ENCODE data around the gene TRAF2.

DNA sequence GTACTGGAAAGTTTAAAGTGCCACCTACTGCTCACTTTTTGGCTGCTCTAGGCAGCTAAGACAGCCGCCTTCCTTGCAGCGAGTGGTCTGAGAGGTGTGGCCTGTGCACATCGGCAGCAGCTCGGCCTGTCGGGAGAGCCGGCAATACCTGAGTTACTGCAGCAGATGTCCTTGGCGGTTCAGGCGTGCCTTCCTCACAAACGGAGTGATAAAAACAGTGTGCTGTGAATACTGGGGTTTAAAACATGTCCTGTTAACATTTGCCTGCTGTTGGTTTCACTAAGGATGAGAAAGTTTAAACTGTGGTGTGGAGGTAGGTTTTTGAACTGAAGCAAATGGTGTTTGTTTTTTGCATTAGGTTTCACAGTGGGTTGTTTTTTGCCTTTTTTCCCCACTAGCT lies 12.9 kb downstream of the TRAF2 start:
- no peak for TF ChIP-seq GATA2 (IDR thresholded peaks at IDR 0.05; ENCODE audit: low read depth, low read length)
- TF ChIP-seq GATA3 (IDR thresholded peaks at IDR 0.05; ENCODE audit: low read depth, low read length): no peak

Data from SH-SY5Y (cell line).